Prostate gland (tissue), 2 donors: ENCODE results near the gene SELENOM.

ENCODE experiments used
- CTCF ChIP-seq, 4 experiments: fragments of 200-600 bp in 2 of 4; fragments of 450-650 bp in 2 of 4; sonication (generic) in 2 of 4; IDR thresholded peaks; 1 replicate in 3 of 4; 2 replicates in 1 of 4; pipeline ENCODE4 v1.5.1; 2016 to 2019; ENCODE audit warnings: antibody characterized with exemption in 4 of 4, mild to moderate bottlenecking in 2 of 4, moderate library complexity in 2 of 4
- POLR2A ChIP-seq: fragments of 450-650 bp; IDR thresholded peaks from one replicate; pipeline ENCODE4 v1.6.1; 2016; ENCODE audit warnings: antibody characterized with exemption, mild to moderate bottlenecking
- POLR2AphosphoS5 ChIP-seq: sonication (generic); formaldehyde crosslinking; IDR thresholded peaks from one replicate; pipeline ENCODE4 v1.6.1; 2017; ENCODE audit warnings: antibody characterized with exemption

GRCh38 chr22:31093086-31093850, 14.1 kb downstream of the SELENOM start:
- TF ChIP-seq CTCF (IDR thresholded peaks at IDR 0.05) = no peak
- no peak for TF ChIP-seq POLR2A
- peak; percentile 4 for TF ChIP-seq POLR2AphosphoS5
